ENCODE results near the gene SLX4IP. TPM values are rescaled to one million over a fixed set of nuclear protein-coding genes. Genes with fewer than 3 reads are reported as not detected.

SLX4IP gene
- total and polyA plus RNA-seq, 2 donors (not counting 1 experiment from before 2014, with no cell fraction given) = 2.0 to 8.1 TPM

DNA sequence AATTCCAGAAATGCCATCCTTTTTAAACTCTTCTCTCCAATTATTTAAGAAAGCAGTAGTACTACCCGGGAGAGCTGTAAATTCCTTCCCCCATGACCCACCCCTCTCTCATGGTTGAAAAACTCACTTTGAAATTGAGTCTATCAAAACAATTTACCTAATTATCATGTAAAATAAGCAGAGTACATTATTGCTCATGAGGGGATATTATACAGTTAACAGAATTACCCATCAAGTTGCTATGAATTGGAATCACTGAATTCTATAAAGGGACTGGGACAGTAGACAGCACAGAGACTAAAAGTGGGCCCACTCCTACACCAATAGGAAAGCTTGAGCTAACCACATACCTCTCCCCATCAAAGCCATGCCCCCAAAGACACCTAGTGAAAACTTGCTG, 222.3 kb downstream of the SLX4IP start:
- CTCF ChIA-PET = no interaction called here
- no peaks in the 10 kb centered on the region for H4K20me1 ChIP-seq (ENCODE audit: control insufficient read depth, insufficient read depth, low read length, poor library complexity, severe bottlenecking)
- no peaks in the 10 kb centered on the region for H3K4me1 Mint-ChIP-seq
- no peak overlapping the region for H2AFZ ChIP-seq (ENCODE audit: insufficient read depth, low read depth, low read length, poor library complexity, severe bottlenecking)
- H3K4me3 ChIP-seq (ENCODE audit: control extremely low read depth in 1 of 5, extremely low read depth in 1 of 5, insufficient read depth in 1 of 5, low read depth in 2 of 5, low read length in 4 of 5) = no peak overlapping the region
- H3K36me3 ChIP-seq (replicated peaks in 1 of 2; ENCODE audit: control extremely low read depth in 1 of 2, control insufficient read depth in 1 of 2, extremely low read depth in 1 of 2, insufficient read depth in 2 of 2, low read length in 1 of 2) = no peaks in the 10 kb centered on the region
- H3K9ac ChIP-seq (ENCODE audit: low read length) = no peak overlapping the region
- no peak overlapping the region for H3K27ac Mint-ChIP-seq
- POLR2A ChIA-PET = no interaction called here
- H3K27me3 ChIP-seq (replicated peaks in 1 of 4; ENCODE audit: control extremely low read depth in 1 of 4, control insufficient read depth in 3 of 4, insufficient read depth in 4 of 4, low read length in 3 of 4) = peaks cover 0 to 16% (median 3%) of the 10 kb centered on the region in 4 experiments
- intact Hi-C loops (cut with micrococcal nuclease) = no loop called here
- no peak for TF ChIP-seq EZH2 (IDR thresholded peaks at IDR 0.05; ENCODE audit: borderline replicate concordance, insufficient read depth, low read depth, low read length, poor library complexity, severe bottlenecking)
- TF ChIP-seq, protein P1, sequence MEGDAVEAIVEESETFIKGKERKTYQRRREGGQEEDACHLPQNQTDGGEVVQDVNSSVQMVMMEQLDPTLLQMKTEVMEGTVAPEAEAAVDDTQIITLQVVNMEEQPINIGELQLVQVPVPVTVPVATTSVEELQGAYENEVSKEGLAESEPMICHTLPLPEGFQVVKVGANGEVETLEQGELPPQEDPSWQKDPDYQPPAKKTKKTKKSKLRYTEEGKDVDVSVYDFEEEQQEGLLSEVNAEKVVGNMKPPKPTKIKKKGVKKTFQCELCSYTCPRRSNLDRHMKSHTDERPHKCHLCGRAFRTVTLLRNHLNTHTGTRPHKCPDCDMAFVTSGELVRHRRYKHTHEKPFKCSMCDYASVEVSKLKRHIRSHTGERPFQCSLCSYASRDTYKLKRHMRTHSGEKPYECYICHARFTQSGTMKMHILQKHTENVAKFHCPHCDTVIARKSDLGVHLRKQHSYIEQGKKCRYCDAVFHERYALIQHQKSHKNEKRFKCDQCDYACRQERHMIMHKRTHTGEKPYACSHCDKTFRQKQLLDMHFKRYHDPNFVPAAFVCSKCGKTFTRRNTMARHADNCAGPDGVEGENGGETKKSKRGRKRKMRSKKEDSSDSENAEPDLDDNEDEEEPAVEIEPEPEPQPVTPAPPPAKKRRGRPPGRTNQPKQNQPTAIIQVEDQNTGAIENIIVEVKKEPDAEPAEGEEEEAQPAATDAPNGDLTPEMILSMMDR (IDR thresholded peaks at IDR 0.05) = no peak
- no peak overlapping the region for H3K4me3 Mint-ChIP-seq
- no CpG with 5 or more reads among the region's 1 CpG for WGBS (ENCODE audit: insufficient coverage)
- no peak overlapping the region for H3K27ac ChIP-seq (ENCODE audit: low read length in 2 of 2)
- H3K9me3 Mint-ChIP-seq (ENCODE audit: insufficient read depth) = no peaks in the 10 kb centered on the region
- no peaks in the 10 kb centered on the region for H3K4me1 ChIP-seq (ENCODE audit: control insufficient read depth in 2 of 2, insufficient read depth in 2 of 2, low read length in 2 of 2)
- no peak for ATAC-seq (ENCODE audit: low read depth)
- H3K79me2 ChIP-seq (ENCODE audit: control insufficient read depth, insufficient read depth, low read length) = no peaks in the 10 kb centered on the region
- no peak overlapping the region for H3K4me2 ChIP-seq (replicated peaks; ENCODE audit: low read depth, low read length, poor library complexity, severe bottlenecking)
- no peak for DNase-seq
- H3K27me3 Mint-ChIP-seq = peaks cover 66% of the 10 kb centered on the region
- H3K9me3 ChIP-seq (ENCODE audit: control extremely low read depth in 1 of 3, control insufficient read depth in 2 of 3, insufficient read depth in 1 of 3, low read length in 2 of 3) = peaks cover 0 to 4% (median 0%) of the 10 kb centered on the region in 3 donors

DNA sequence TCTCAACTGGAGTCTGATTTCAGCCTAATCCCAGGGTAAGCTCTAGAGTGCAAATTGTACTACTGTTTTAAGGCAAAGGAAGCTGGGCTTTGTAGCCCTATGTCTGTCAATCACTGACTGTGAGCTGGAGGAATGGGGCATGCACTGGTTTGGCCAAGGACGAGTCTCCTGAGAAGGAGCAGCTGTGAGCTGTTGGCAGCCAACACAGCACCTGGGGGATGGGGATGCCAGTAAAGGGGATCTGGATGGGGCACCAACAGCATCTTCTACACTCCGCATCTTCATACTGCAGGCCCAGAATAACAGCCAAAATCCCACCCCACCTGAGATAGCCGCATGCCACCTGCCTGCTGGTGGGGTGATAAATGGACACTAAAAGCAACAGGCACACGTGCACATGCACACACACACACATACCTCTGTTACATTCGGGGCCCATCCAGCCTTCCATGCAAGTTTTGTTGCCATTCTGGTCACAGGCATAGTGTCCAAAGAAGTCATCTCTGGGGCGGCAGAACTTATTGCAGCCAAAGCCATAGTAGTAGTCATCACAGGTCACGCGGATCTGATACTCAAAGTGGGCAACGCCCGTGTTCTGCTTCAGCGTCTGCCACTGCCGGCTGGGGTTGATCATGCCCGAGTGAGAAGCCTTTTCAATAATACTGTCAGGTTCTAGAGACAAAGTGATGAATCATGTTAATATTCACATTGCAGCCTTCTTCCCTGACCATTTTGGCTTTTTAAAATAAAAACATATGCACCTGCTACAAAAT, 223.1 kb downstream of the SLX4IP start:
- intact Hi-C loops (cut with micrococcal nuclease) = no loop called here
- Mint-ChIP-seq H3K27me3 (peaks cover 60% of the 10 kb centered on the region), H3K9me3 (ENCODE audit: insufficient read depth) (no peaks in the 10 kb centered on the region), H3K27ac (no peak overlapping the region), H3K4me3 (no peak overlapping the region), H3K4me1 (no peaks in the 10 kb centered on the region)
- peaks cover 0 to 4% (median 0%) of the 10 kb centered on the region in 3 donors for H3K9me3 ChIP-seq (ENCODE audit: control extremely low read depth in 1 of 3, control insufficient read depth in 2 of 3, insufficient read depth in 1 of 3, low read length in 2 of 3)
- 82% methylated on average over 7 of the region's 13 CpGs for WGBS (ENCODE audit: insufficient coverage)
- H3K4me3 ChIP-seq (ENCODE audit: control extremely low read depth in 1 of 5, extremely low read depth in 1 of 5, insufficient read depth in 1 of 5, low read depth in 2 of 5, low read length in 4 of 5) = no peak overlapping the region
- H3K4me2 ChIP-seq (replicated peaks; ENCODE audit: low read depth, low read length, poor library complexity, severe bottlenecking) = no peak overlapping the region
- no peak overlapping the region for H3K27ac ChIP-seq (ENCODE audit: low read length in 2 of 2)
- no peaks in the 10 kb centered on the region for H3K4me1 ChIP-seq (ENCODE audit: control insufficient read depth in 2 of 2, insufficient read depth in 2 of 2, low read length in 2 of 2)
- no peak for ATAC-seq (ENCODE audit: low read depth)
- no peak overlapping the region for H3K9ac ChIP-seq (ENCODE audit: low read length)
- no peak for TF ChIP-seq EZH2 (IDR thresholded peaks at IDR 0.05; ENCODE audit: borderline replicate concordance, insufficient read depth, low read depth, low read length, poor library complexity, severe bottlenecking)
- TF ChIP-seq, protein P1 (IDR thresholded peaks at IDR 0.05) = no peak
- CTCF ChIA-PET = no interaction called here
- no peak for DNase-seq
- no peaks in the 10 kb centered on the region for H3K36me3 ChIP-seq (replicated peaks in 1 of 2; ENCODE audit: control extremely low read depth in 1 of 2, control insufficient read depth in 1 of 2, extremely low read depth in 1 of 2, insufficient read depth in 2 of 2, low read length in 1 of 2)
- H4K20me1 ChIP-seq (ENCODE audit: control insufficient read depth, insufficient read depth, low read length, poor library complexity, severe bottlenecking) = no peaks in the 10 kb centered on the region
- H2AFZ ChIP-seq (ENCODE audit: insufficient read depth, low read depth, low read length, poor library complexity, severe bottlenecking) = no peak overlapping the region
- H3K27me3 ChIP-seq (replicated peaks in 1 of 4; ENCODE audit: control extremely low read depth in 1 of 4, control insufficient read depth in 3 of 4, insufficient read depth in 4 of 4, low read length in 3 of 4) = peaks cover 0 to 17% (median 3%) of the 10 kb centered on the region in 4 experiments
- H3K79me2 ChIP-seq (ENCODE audit: control insufficient read depth, insufficient read depth, low read length) = no peaks in the 10 kb centered on the region
- POLR2A ChIA-PET = no interaction called here

Data from B cell (primary cell).